KBM-7 (cell line): ENCODE data around the gene BCAS1.

ENCODE experiments used
- DNase-seq: peaks from one replicate; pipeline ENCODE4 v3.0.0-alpha.2; 2015
- in situ Hi-C: fragments of 300-500 bp; cut with MboI; formaldehyde crosslinking; loops from 2 replicates; pipeline ENCODE4 v1.14.3; 2020; ENCODE audit warnings: low sequenced_read_pairs, low pct_unique_long_range_greater_than_20kb, mixed read lengths

Gene BCAS1

GRCh38 chr20:54105653-54106052, 35.3 kb upstream of the BCAS1 start:
- in situ Hi-C loops, result loop anchor here (10.0 to 25.0 kb wide), 2 partner anchors 99 to 532 kb away; partner anchors contain the start of gene PFDN4
- DNase-seq, result no peak

- in situ Hi-C loops, result loop anchor here (10.0 to 25.0 kb wide), 2 partner anchors 100 to 533 kb away; partner anchors contain the start of gene PFDN4
- DNase-seq, result no peak
Observed at GRCh38 chr20:54104781-54105180, 34.4 kb upstream of the BCAS1 start.

- DNase-seq, result no peak
- in situ Hi-C loops, result loop anchor here (10.0 to 25.0 kb wide), 2 partner anchors 101 to 533 kb away; partner anchors contain the start of gene PFDN4
Observed at GRCh38 chr20:54103762-54104600, 33.6 kb upstream of the BCAS1 start.

- peak; percentile 70 for DNase-seq
- in situ Hi-C loops, result loop anchor here (10.0 to 25.0 kb wide), 2 partner anchors 102 to 534 kb away; partner anchors contain the start of gene PFDN4
Observed at GRCh38 chr20:54103067-54103761, 32.8 kb upstream of the BCAS1 start.

- in situ Hi-C loops, result loop anchor here (10.0 to 25.0 kb wide), 2 partner anchors 102 to 535 kb away; partner anchors contain the start of gene PFDN4
- no peak for DNase-seq
Observed at GRCh38 chr20:54102543-54102942, 32.1 kb upstream of the BCAS1 start.

GRCh38 chr20:54100563-54100962, 30.2 kb upstream of the BCAS1 start:
- in situ Hi-C loops, result loop anchor here (10.0 to 25.0 kb wide), 2 partner anchors 104 to 537 kb away; partner anchors contain the start of gene PFDN4
- no peak for DNase-seq

- no peak for DNase-seq
- in situ Hi-C loops, result loop anchor here (10.0 to 25.0 kb wide), 2 partner anchors 105 to 537 kb away; partner anchors contain the start of gene PFDN4
Observed at GRCh38 chr20:54099894-54100293, 29.5 kb upstream of the BCAS1 start.

- in situ Hi-C loops, result no loop called here
- no peak for DNase-seq
Observed at GRCh38 chr20:54098047-54098446, 27.7 kb upstream of the BCAS1 start.

- no peak for DNase-seq
- in situ Hi-C loops, result no loop called here
Observed at GRCh38 chr20:54097236-54097529, 26.8 kb upstream of the BCAS1 start.

- in situ Hi-C loops, result no loop called here
- DNase-seq, result no peak
Observed at GRCh38 chr20:54095824-54096223, 25.4 kb upstream of the BCAS1 start.

GRCh38 chr20:54094268-54094580, 23.8 kb upstream of the BCAS1 start:
- in situ Hi-C loops, result no loop called here
- no peak for DNase-seq

GRCh38 chr20:54093423-54094267, 23.3 kb upstream of the BCAS1 start:
- in situ Hi-C loops, result no loop called here
- no peak for DNase-seq

- in situ Hi-C loops, result no loop called here
- no peak for DNase-seq
Observed at GRCh38 chr20:54092021-54092420, 21.6 kb upstream of the BCAS1 start.

GRCh38 chr20:54091120-54091480, 20.7 kb upstream of the BCAS1 start:
- in situ Hi-C loops, result no loop called here

GRCh38 chr20:54090230-54091119, 20.1 kb upstream of the BCAS1 start:
- peak; percentile 43 for DNase-seq
- in situ Hi-C loops, result no loop called here

More at GRCh38 chr20:54091120-54091480, 20.7 kb upstream of the BCAS1 start:
- no peak for DNase-seq

GRCh38 chr20:54088430-54088829, 18.0 kb upstream of the BCAS1 start:
- in situ Hi-C loops, result no loop called here
- DNase-seq, result no peak

- DNase-seq, result no peak
- in situ Hi-C loops, result no loop called here
Observed at GRCh38 chr20:54086507-54087039, 16.2 kb upstream of the BCAS1 start.

- in situ Hi-C loops, result no loop called here
- no peak for DNase-seq
Observed at GRCh38 chr20:54085910-54086309, 15.5 kb upstream of the BCAS1 start.
